Measurements from ENCODE around the gene MAGI3.

DNA sequence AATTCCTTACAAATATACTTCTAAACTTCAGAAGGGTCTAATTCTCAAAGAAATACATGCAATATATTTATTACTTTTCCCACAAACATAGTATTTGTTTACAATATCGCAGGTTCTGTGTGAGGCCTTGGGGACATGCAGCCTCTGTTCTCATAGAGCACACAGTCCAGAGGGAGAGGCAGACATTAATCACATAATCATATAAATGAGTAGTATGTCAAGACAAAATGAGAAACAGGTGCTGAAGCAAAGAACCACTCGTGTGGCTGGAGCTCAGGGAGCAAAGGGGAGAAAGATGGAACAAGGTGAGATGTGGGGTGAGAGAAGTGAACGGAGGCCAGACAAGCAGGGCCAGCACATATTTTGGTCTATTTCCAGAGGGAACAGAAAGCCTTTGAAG is 26.4 kb upstream of the MAGI3 start:
- no peak for TF ChIP-seq CTCF (conservative IDR thresholded peaks at IDR 0.05; ENCODE audit: low read length)
- no peak for TF ChIP-seq EZH2phosphoT487 (IDR thresholded peaks at IDR 0.05; ENCODE audit: borderline replicate concordance)

Measured in Loucy (cell line).